Mesendoderm (in vitro differentiated cells): ENCODE data around the gene NLRP4.

ENCODE experiments used
- DNase-seq: peaks from one replicate; pipeline ENCODE4 v3.0.0; 2013
- H2AK5ac ChIP-seq: 2 replicates; pipeline ENCODE4 v1.6.1; 2013; ENCODE audit warnings: low read length, inconsistent platforms
- H2BK120ac ChIP-seq: 2 replicates; pipeline ENCODE4 v1.6.1; 2013; ENCODE audit warnings: low read depth, mild to moderate bottlenecking, low read length, moderate library complexity, mixed read lengths
- H2BK15ac ChIP-seq: replicated peaks from 2 replicates; pipeline ENCODE4 v1.6.1; 2013; ENCODE audit warnings: low read depth, mild to moderate bottlenecking, moderate library complexity
- H2BK5ac ChIP-seq: 2 replicates; pipeline ENCODE4 v1.6.1; 2013; ENCODE audit warnings: low read length, inconsistent platforms
- H3K18ac ChIP-seq: 2 replicates; pipeline ENCODE4 v1.6.1; 2013; ENCODE audit warnings: mild to moderate bottlenecking, low read length, mixed read lengths
- H3K23ac ChIP-seq: one replicate; pipeline ENCODE4 v1.6.1; 2013; ENCODE audit warnings: low read length
- H3K27ac ChIP-seq: 2 replicates; pipeline ENCODE4 v1.5.1; 2013; ENCODE audit warnings: low read depth, mild to moderate bottlenecking, inconsistent platforms, low read length, moderate library complexity
- H3K27me3 ChIP-seq: 2 replicates; pipeline ENCODE4 v1.6.1; 2013; ENCODE audit warnings: low read length, control low read depth, mild to moderate bottlenecking, inconsistent platforms; ENCODE audit not compliant: insufficient read depth, poor library complexity
- H3K36me3 ChIP-seq: 2 replicates; pipeline ENCODE4 v1.6.1; 2013; ENCODE audit warnings: low read length, inconsistent platforms; ENCODE audit not compliant: control insufficient read depth, insufficient read depth
- H3K4ac ChIP-seq: one replicate; pipeline ENCODE4 v1.6.1; 2013; ENCODE audit warnings: low read depth, mild to moderate bottlenecking, low read length, moderate library complexity
- H3K4me1 ChIP-seq: 2 replicates; pipeline ENCODE4 v1.6.1; 2013; ENCODE audit warnings: low read depth, low read length, inconsistent platforms; ENCODE audit not compliant: control insufficient read depth
- H3K4me2 ChIP-seq: 2 replicates; pipeline ENCODE4 v1.6.1; 2013; ENCODE audit warnings: low read length
- H3K4me3 ChIP-seq: 2 replicates; pipeline ENCODE4 v1.5.1; 2013; ENCODE audit warnings: mild to moderate bottlenecking, low read length
- H3K56ac ChIP-seq: one replicate; pipeline ENCODE4 v1.6.1; 2013; ENCODE audit warnings: low read length
- H3K79me1 ChIP-seq: 2 replicates; pipeline ENCODE4 v1.6.1; 2013; ENCODE audit warnings: low read length, inconsistent platforms
- H3K79me2 ChIP-seq: 2 replicates; pipeline ENCODE4 v1.6.1; 2013; ENCODE audit warnings: mild to moderate bottlenecking, low read length; ENCODE audit not compliant: control insufficient read depth, insufficient read depth
- H3K9ac ChIP-seq: 2 replicates; pipeline ENCODE4 v1.6.1; 2013; ENCODE audit warnings: low read length, inconsistent platforms
- H4K5ac ChIP-seq: one replicate; pipeline ENCODE4 v1.6.1; 2013; ENCODE audit warnings: low read length
- H4K8ac ChIP-seq: one replicate; pipeline ENCODE4 v1.6.1; 2013; ENCODE audit warnings: low read depth, mild to moderate bottlenecking, control low read depth, low read length, moderate library complexity
- WGBS: extraction: QIAGEN DNeasy Blood & Tissue Kit; methylation state at CpG from one replicate; pipeline ENCODE4 v1.1.7; 2013; ENCODE audit warnings: low lambda C conversion rate, missing lambda C conversion rate; ENCODE audit not compliant: insufficient coverage; ENCODE audit errors: extremely low coverage; 5-methylcytosine and 5-hydroxymethylcytosine counted together

Gene NLRP4

DNA sequence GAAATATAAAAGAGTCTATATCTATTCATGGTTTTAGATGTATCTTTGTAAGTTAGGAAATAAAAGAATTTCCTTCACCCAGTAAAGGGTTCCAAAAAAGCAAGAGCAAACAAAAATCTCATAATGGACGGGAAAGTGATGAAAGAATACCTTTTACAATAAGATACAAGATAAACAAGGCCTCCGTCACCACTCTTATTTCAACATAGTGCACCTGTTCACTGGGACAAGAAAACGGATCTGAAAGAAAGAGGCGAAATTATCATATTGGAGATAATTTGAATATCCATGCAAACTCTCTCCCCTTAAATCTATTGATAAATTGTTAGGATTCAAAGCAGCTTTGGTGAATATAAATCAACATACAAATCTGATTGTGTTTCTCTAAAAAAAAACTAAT is 3.7 kb upstream of the NLRP4 start:
- Histone ChIP-seq H3K4me1 (no peaks in the 10 kb centered on the region), H3K79me1 (no peaks in the 10 kb centered on the region), H3K79me2 (no peaks in the 10 kb centered on the region), H3K4me3 (no peak overlapping the region), H3K4ac (no peak overlapping the region), H3K56ac (no peak overlapping the region), H4K5ac (no peak overlapping the region), H3K27me3 (no peaks in the 10 kb centered on the region), H2BK5ac (no peak overlapping the region), H3K27ac (no peak overlapping the region), H3K36me3 (no peaks in the 10 kb centered on the region), H2BK120ac (no peak overlapping the region), H3K9ac (no peak overlapping the region), H3K23ac (no peak overlapping the region), H2BK15ac (no peak overlapping the region), H3K4me2 (no peak overlapping the region), H4K8ac (no peak overlapping the region), H3K18ac (no peak overlapping the region), H2AK5ac (no peak overlapping the region)
- DNase-seq: no peak
- no CpG with 5 or more reads among the region's 4 CpGs for WGBS

DNA sequence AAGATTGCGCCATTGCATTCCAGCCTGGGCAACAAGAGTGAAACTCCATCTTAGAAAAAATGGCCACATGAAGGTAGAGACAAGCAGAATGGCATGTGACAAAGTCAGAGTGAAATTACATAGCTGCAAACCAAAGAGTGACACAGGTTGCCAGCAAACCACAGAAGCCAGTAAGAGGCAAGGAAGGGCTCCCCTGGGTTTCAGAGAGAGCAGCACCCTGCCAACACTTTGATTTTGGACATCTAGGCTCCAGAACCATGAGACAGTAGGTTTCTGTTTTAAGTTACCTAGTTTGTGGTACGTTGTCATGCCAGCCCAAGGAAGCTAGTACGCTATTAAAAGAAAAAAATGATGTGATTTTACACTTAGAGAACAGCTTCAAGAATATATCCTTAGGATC is 1.9 kb downstream of the NLRP4 start:
- Histone ChIP-seq H4K8ac (no peak overlapping the region), H3K4me3 (no peak overlapping the region), H4K5ac (no peak overlapping the region), H3K79me2 (no peaks in the 10 kb centered on the region), H3K23ac (no peak overlapping the region), H2BK5ac (no peak overlapping the region), H2BK15ac (no peak overlapping the region), H3K27me3 (no peaks in the 10 kb centered on the region), H3K79me1 (no peaks in the 10 kb centered on the region), H3K9ac (no peak overlapping the region), H3K4me1 (no peaks in the 10 kb centered on the region), H3K4me2 (no peak overlapping the region), H3K56ac (no peak overlapping the region), H2AK5ac (no peak overlapping the region), H3K36me3 (no peaks in the 10 kb centered on the region), H3K27ac (no peak overlapping the region), H2BK120ac (no peak overlapping the region), H3K4ac (no peak overlapping the region), H3K18ac (no peak overlapping the region)
- DNase-seq: no peak
- WGBS: no CpG with 5 or more reads among the region's 3 CpGs

DNA sequence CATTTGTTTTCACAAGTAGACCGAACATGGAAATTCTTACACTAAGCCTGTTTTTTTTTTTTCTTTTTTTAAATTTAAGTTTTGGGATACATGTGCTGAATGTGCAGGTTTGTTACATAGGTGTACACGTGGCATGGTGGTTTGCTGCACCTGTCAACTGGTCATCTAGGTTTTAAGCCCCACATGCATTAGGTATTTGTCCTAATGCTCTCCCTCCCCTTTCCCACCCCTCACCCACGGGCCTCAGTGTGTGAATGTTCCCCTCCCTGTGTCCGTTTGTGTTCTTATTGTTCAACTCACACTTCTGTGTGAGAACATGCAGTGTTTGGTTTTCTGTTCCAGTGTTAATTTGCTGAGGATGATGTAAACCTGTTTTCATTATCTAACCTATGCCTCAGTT is 2.6 kb downstream of the NLRP4 start:
- no peak overlapping the region for H2BK120ac ChIP-seq
- H3K4me2 ChIP-seq: no peak overlapping the region
- no peak overlapping the region for H4K8ac ChIP-seq
- no peak overlapping the region for H4K5ac ChIP-seq
- H2BK15ac ChIP-seq: no peak overlapping the region
- H3K79me2 ChIP-seq: no peaks in the 10 kb centered on the region
- H3K56ac ChIP-seq: no peak overlapping the region
- WGBS: no CpG with 5 or more reads among the region's 4 CpGs
- no peak overlapping the region for H3K4ac ChIP-seq
- no peak overlapping the region for H3K4me3 ChIP-seq
- H3K4me1 ChIP-seq: no peaks in the 10 kb centered on the region
- no peak overlapping the region for H3K18ac ChIP-seq
- H3K79me1 ChIP-seq: no peaks in the 10 kb centered on the region
- no peak overlapping the region for H3K27ac ChIP-seq
- no peaks in the 10 kb centered on the region for H3K27me3 ChIP-seq
- no peak for DNase-seq
- H3K9ac ChIP-seq: no peak overlapping the region
- H3K23ac ChIP-seq: no peak overlapping the region
- H2AK5ac ChIP-seq: no peak overlapping the region
- no peak overlapping the region for H2BK5ac ChIP-seq
- no peaks in the 10 kb centered on the region for H3K36me3 ChIP-seq

DNA sequence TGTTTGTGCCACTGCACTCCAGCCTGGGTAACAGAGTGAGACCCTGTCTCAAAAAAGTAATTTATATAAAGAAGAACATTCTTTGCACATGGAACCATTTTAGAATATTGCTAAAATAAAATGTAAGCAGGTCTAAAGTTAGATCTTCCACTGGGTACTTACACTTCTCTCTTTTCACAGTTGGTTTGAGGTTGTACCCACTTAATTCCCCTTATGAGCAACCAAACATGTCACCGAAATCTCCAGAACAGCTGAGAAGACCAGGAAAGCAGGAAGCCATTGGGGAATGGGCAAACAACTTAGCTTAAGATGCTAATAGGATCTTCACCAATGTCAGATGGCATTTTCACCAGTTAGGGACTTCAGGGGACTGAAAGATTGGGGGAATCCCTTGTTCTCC is 18.8 kb downstream of the NLRP4 start:
- Histone ChIP-seq H2BK5ac (no peak overlapping the region), H3K4me1 (no peaks in the 10 kb centered on the region), H2BK15ac (no peak overlapping the region), H3K56ac (no peak overlapping the region), H3K4ac (no peak overlapping the region), H3K79me1 (no peaks in the 10 kb centered on the region), H2BK120ac (no peak overlapping the region), H4K5ac (no peak overlapping the region), H3K27me3 (no peaks in the 10 kb centered on the region), H3K27ac (no peak overlapping the region), H3K23ac (no peak overlapping the region), H2AK5ac (no peak overlapping the region), H3K18ac (no peak overlapping the region), H3K4me3 (no peak overlapping the region), H4K8ac (no peak overlapping the region), H3K4me2 (no peak overlapping the region), H3K36me3 (no peaks in the 10 kb centered on the region), H3K79me2 (no peaks in the 10 kb centered on the region), H3K9ac (no peak overlapping the region)
- no peak for DNase-seq
- no CpG with 5 or more reads among the region's 1 CpG for WGBS

DNA sequence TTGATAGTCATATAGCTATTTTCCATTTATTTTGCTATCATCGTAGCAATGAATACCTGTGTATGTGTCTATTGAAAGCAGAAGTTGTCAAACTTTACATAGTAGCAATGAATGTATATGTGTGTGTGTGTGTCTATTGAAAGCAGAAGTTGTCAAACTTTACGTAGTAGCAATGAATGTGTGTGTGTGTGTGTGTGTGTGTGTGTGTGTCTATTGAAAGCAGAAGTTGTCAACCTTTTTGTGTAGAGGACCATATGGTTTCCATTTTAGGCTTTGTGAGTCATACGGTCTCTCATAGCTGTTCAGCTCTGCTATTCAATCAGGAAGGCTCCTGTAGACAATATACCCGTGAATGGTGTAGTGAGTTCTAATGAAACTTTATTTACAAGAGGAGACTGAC is 20.8 kb downstream of the NLRP4 start:
- H2BK15ac ChIP-seq: no peak overlapping the region
- H3K9ac ChIP-seq: no peak overlapping the region
- WGBS: no CpG with 5 or more reads among the region's 4 CpGs

DNA sequence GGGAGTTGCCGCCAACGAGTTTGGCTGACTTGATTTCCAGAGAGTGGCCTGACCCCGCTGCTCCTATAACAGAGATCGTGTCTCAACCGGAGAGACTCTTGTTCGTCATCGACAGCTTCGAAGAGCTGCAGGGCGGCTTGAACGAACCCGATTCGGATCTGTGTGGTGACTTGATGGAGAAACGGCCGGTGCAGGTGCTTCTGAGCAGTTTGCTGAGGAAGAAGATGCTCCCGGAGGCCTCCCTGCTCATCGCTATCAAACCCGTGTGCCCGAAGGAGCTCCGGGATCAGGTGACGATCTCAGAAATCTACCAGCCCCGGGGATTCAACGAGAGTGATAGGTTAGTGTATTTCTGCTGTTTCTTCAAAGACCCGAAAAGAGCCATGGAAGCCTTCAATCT is 21.6 kb downstream of the NLRP4 start:
- Histone ChIP-seq H3K18ac (no peak overlapping the region), H3K4me1 (no peaks in the 10 kb centered on the region), H3K79me1 (no peaks in the 10 kb centered on the region), H2BK5ac (no peak overlapping the region), H3K4ac (no peak overlapping the region), H3K4me2 (no peak overlapping the region), H3K36me3 (no peaks in the 10 kb centered on the region), H4K8ac (no peak overlapping the region), H3K23ac (no peak overlapping the region), H4K5ac (no peak overlapping the region), H3K27ac (no peak overlapping the region), H3K27me3 (no peaks in the 10 kb centered on the region), H3K56ac (no peak overlapping the region), H3K9ac (no peak overlapping the region), H2AK5ac (no peak overlapping the region), H2BK120ac (no peak overlapping the region), H3K79me2 (no peaks in the 10 kb centered on the region), H3K4me3 (no peak overlapping the region), H2BK15ac (no peak overlapping the region)
- DNase-seq: no peak
- WGBS: no CpG with 5 or more reads among the region's 23 CpGs

More for the DNA sequence above, 20.8 kb downstream of the NLRP4 start:
- DNase-seq: no peak
- Histone ChIP-seq H3K36me3 (no peaks in the 10 kb centered on the region), H2AK5ac (no peak overlapping the region), H2BK120ac (no peak overlapping the region), H3K27ac (no peak overlapping the region), H2BK5ac (no peak overlapping the region), H3K4me1 (no peaks in the 10 kb centered on the region), H3K4ac (no peak overlapping the region), H3K23ac (no peak overlapping the region), H3K79me2 (no peaks in the 10 kb centered on the region), H3K4me3 (no peak overlapping the region), H4K5ac (no peak overlapping the region), H3K56ac (no peak overlapping the region), H3K18ac (no peak overlapping the region), H4K8ac (no peak overlapping the region), H3K27me3 (no peaks in the 10 kb centered on the region), H3K4me2 (no peak overlapping the region), H3K79me1 (no peaks in the 10 kb centered on the region)
